ENCODE results near the gene SELENOO.

Gene SELENOO

GRCh38 chr22:50243685-50244419 is 43.0 kb downstream of the SELENOO start:
- no peak for DNase-seq

- peak; percentile 81 to 93 (median 88) for DNase-seq
These were observed 43.8 kb downstream of the SELENOO start, which contains the start of gene TUBGCP6 for GRCh38 chr22:50244420-50245213. TSS of gene TUBGCP6 (minus strand) at chr22:50245023. CDS start at chr22:50244459, 564 bp downstream.

- peak in 2 of 5 donors; percentile 47 to 63 for DNase-seq
These were observed 44.6 kb downstream of the SELENOO start for GRCh38 chr22:50245214-50246072.

- no peak for DNase-seq
These were observed 45.7 kb downstream of the SELENOO start for GRCh38 chr22:50246242-50247175.

GRCh38 chr22:50247748-50248147 is 46.9 kb downstream of the SELENOO start:
- peak in 4 of 5 donors; percentile 30 to 68 (median 42) for DNase-seq

GRCh38 chr22:50248196-50249081 is 47.6 kb downstream of the SELENOO start:
- no peak for DNase-seq

- no peak for DNase-seq
These were observed 48.8 kb downstream of the SELENOO start for GRCh38 chr22:50249341-50250248.

- no peak for DNase-seq
These were observed 49.4 kb downstream of the SELENOO start for GRCh38 chr22:50250249-50250554.

GRCh38 chr22:50250555-50251476 is 50.0 kb downstream of the SELENOO start, which contains the start of gene HDAC10:
TSS of gene HDAC10 (minus strand) at chr22:50251265. CDS start at chr22:50251032, 233 bp downstream.
- DNase-seq, result peak; percentile 60 to 88 (median 70)

- DNase-seq, result no peak
These were observed 50.8 kb downstream of the SELENOO start for GRCh38 chr22:50251477-50252081.

- DNase-seq, result peak; percentile 40 to 67 (median 62)
These were observed 51.6 kb downstream of the SELENOO start for GRCh38 chr22:50252082-50253045.

GRCh38 chr22:50253046-50253915 is 52.5 kb downstream of the SELENOO start:
- DNase-seq, result no peak

- DNase-seq, result no peak
These were observed 53.1 kb downstream of the SELENOO start for GRCh38 chr22:50253941-50254340.

- no peak for DNase-seq
These were observed 54.3 kb downstream of the SELENOO start for GRCh38 chr22:50255099-50255498.

GRCh38 chr22:50255607-50256006 is 54.8 kb downstream of the SELENOO start:
- DNase-seq, result no peak

Data from T-helper 1 cell (primary cell).